Cardiac fibroblast (primary cell): Measurements from ENCODE around the gene AARS2.

Experiments
- DNase-seq, 2 donors: peaks; one replicate each; pipeline versions ENCODE4 v3.0.0 to v3.0.0-alpha.2; 2010; ENCODE audit warnings: low read depth in 2 of 2
- H3K4me3 ChIP-seq, 2 donors: replicated peaks in 1 of 2; 1 replicate in 1 of 2; 2 replicates in 1 of 2; pipeline ENCODE4 v1.5.1; 2011; ENCODE audit warnings: low read depth in 2 of 2, low read length in 2 of 2, mild to moderate bottlenecking in 2 of 2, moderate library complexity in 1 of 2
- TF ChIP-seq, protein P1 (sequence below): IDR thresholded peaks from one replicate; pipeline ENCODE4 v1.5.1; 2011; ENCODE audit warnings: low read depth, mild to moderate bottlenecking, low read length, inconsistent platforms

AARS2 gene

DNA sequence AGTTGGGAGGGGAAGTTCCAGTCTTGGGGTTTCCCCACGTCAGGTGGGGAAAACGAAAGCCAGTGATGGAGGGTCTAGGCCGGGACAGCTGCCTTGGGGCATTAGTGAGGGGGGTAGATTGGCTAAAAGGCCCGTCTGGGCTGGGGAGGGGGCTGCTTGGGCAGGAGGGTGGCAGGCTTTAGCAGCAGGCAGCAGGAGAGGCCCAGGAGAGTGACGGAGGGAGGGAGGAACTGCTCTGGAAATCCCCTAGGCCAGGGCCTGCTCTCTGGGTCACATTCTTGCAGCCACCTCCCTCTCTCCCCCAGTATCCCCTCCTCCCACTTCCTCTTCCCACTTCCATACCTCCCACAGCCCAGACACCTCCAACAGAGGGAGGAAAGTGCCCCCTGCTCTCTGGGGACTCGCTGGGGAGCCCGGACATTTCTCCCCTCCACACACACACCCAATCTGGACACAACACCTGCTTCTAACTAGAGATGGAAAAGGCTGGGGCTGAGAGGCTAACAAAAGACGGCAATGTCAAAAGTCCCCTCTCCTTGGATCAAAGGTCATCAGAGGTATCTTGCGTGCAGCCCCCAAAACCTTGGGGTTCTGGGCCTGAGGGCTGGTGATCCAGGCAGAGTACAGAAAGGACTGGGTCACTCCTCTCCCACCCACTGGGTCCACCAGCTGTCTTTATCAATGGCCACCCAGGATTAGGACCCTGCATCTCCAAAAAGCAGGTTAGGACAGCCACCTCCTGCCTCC lies 49.6 kb downstream of the AARS2 start:
- peak overlapping the region; percentile 6 to 85 for H3K4me3 ChIP-seq
- TF ChIP-seq, protein P1, sequence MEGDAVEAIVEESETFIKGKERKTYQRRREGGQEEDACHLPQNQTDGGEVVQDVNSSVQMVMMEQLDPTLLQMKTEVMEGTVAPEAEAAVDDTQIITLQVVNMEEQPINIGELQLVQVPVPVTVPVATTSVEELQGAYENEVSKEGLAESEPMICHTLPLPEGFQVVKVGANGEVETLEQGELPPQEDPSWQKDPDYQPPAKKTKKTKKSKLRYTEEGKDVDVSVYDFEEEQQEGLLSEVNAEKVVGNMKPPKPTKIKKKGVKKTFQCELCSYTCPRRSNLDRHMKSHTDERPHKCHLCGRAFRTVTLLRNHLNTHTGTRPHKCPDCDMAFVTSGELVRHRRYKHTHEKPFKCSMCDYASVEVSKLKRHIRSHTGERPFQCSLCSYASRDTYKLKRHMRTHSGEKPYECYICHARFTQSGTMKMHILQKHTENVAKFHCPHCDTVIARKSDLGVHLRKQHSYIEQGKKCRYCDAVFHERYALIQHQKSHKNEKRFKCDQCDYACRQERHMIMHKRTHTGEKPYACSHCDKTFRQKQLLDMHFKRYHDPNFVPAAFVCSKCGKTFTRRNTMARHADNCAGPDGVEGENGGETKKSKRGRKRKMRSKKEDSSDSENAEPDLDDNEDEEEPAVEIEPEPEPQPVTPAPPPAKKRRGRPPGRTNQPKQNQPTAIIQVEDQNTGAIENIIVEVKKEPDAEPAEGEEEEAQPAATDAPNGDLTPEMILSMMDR = no peak
- DNase-seq = peak; percentile 31 to 54

DNA sequence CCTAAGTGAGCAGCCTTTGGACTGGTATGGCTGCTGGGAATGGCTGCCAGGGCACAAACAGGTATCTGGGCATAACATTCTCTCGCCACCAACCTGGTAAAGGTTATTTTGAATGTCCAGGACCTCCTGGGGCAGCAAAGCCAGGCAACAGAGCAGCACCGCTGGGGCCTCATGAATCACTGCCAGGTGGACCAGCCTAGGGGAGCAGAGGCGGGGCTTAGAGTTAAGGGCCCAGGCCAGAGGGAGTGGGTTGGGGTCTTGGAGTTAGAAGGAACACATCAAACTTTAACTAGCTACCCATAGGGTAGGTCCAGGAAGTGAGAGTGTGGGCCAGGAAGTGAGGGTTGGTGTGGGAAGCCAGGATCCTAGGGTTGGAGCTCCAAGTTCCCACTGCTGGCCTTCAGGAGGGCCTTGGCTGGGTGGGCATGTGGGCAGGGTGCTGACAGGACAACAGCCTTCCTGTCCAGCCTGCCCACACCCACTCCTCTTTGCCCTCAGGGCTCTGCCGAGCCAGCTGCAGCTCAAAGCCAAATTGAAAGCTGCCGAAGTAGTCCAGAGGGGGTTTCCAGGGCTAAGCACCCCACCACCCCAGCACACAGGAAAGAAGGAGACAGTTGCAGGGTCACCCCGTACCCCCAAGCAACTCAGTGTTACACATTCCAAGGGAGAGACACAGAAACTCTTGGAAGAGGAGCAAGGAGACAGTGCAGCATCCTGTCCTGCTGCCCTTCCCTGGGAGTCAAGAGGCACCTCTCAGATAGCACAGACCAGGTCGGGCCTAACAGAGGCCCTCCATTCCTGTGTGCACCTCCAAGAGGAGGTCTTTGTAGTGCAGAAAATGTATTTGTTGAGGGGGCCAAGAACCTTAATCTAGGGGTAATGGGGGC lies 50.4 kb downstream of the AARS2 start:
- TF ChIP-seq, protein P1 = no peak
- peak overlapping the region in 1 of 2 donors; percentile 85 for H3K4me3 ChIP-seq
- no peak for DNase-seq

DNA sequence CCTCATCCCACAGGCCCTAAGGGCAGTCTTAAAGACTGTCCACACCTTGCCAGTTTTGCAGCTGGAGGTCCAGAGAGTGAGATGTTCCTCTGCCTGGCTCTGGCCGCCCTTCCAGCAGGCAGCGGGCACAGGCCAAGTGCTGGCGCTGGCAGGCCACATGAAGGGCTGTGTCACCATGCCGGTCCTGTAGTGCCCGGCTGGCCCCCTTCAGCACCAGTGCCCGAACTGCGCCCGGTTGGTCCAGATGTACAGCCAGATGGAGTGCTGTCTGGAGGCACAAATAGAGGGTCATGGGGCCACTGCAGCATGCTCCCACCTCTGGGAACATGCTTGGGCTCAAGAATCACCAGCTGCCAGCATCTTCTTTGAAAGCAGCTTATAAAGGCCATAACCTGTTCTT lies 51.6 kb downstream of the AARS2 start:
- TF ChIP-seq, protein P1 = no peak
- DNase-seq = no peak
- no peak overlapping the region for H3K4me3 ChIP-seq

DNA sequence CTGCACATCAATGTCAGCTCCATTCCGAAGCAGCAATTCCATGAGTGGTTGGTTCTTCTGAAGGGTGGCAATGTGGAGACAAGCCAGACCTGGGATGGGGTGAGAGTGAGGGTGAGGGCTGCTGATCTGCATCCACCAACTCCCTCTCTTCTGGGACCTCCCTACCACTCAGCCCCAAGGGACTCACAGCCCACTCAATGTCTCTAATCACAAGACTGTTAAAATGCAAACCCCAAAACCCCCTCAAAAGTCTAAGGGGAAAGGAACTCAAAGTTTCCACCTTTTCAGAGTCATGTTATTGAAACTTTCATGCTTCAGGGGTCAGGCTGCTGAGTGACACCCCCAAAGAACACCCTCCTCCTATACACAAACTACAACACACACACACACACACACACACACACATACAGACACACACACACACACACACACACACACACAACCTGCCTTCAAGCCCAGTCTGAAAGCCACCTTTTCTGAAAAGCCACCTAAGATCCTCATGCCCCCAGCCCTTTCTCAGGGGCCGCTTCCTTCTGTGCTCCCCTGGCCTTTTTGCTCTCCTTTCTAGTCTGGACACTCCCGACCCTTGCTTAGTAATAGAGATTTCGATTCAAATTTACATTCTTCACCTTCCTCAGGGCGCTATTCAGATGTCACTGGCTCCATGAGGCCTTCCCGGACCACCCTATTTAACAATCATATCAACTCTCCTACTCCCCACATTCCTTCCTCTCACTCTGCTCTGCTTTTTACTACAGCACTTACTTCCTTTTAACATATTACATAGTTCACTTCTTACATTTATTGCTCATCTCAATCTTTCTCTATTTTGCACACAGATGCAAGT lies 52.5 kb downstream of the AARS2 start:
- DNase-seq = no peak
- TF ChIP-seq, protein P1 = no peak
- no peak overlapping the region for H3K4me3 ChIP-seq

DNA sequence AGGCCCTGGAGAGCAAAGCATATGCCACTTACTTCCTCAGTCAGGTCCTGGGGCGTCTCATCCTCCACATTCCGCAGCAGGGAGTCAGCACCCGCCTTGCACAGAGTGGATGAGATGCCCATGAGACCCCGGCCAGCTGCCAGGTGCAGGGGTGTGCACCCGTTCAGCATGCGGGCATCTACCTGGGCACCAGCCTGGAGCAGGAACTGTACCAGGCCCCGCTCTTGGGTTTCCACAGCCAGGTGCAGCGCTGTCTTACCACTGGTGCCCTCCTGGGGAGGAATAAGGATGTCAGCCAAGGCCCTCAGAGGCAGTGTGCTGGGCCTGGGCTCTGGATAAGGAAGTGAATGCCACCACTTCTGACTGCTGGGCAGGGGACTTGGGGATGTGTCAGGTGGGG lies 53.1 kb downstream of the AARS2 start:
- TF ChIP-seq, protein P1 = no peak
- no peak overlapping the region for H3K4me3 ChIP-seq
- DNase-seq = no peak

DNA sequence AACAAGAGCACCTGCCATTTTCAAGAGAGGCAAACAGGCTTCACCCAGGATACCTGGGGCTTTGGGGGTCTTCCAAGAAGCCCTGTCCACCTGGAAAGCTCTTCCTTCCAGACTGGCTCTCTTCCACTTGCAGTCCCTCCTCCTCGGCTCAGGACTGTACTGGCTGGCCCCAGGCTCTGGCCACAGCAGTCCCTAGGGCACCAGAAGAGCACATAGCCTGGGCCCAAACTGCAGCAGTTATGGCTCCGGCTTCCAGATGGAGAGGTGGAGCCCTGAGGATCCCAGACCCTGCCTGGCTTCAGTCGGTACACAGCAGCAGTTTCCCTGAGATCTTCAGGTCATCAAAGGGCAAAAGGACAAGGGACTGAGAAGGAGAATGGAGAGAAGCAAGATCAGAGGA lies 54.2 kb downstream of the AARS2 start:
- H3K4me3 ChIP-seq = no peak overlapping the region
- no peak for DNase-seq
- TF ChIP-seq, protein P1 = no peak
